Measurements from ENCODE around the gene SLC2A5.
"Not testable (repeated sequence)": the region's sequence is repeated elsewhere in the genome, so short reads cannot be mapped to it uniquely, and the experiment has no call there.

Gene SLC2A5

DNA sequence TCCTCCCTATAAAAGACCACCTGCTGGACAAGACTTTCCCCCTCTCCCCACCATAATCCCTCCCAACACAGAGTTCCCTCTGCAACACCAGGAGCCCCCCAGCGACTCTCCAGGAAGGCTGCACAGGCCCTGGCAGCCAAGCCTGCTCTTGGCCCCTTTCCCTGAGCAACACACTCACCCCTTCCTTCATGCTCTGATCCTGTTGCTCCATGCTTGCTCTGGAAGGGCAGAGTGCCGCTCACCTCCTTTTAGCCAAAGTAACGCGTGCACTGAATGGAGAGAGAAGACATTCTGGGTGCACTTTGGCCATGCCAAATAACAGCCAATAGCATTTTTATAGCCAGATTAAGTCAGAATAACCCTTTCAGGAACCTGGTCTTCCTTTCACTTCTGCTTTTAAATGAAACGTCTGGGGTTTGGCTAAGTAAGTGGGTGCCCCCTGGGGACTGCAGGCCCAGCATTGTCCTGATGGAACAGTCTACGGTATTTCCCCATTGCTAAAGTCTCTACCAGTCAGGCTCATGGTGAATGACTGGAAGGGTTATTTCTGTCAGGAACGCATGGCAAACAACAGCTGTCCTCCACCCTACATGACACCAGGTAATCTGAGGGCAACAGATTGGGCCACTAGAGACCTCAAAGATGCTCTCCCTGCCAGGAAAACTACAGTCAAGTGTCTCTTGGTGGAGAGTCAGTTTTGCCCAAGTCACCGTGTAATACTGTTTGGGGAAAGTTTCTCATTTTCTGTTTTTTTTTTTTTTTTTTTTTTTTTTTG, at the start of gene SLC2A5:
Gene SLC2A5, minus strand, starts transcription at position 310 of the 775 bp plus-strand sequence. Its CDS starts 99 bp downstream, at position 211.
- no peak for DNase-seq

- DNase-seq: no peak
These were observed 48.8 kb upstream of the SLC2A5 start for GRCh38 chr1:9118186-9118585.

- no peak for DNase-seq
These were observed 46.1 kb upstream of the SLC2A5 start for GRCh38 chr1:9115351-9116205.

DNA sequence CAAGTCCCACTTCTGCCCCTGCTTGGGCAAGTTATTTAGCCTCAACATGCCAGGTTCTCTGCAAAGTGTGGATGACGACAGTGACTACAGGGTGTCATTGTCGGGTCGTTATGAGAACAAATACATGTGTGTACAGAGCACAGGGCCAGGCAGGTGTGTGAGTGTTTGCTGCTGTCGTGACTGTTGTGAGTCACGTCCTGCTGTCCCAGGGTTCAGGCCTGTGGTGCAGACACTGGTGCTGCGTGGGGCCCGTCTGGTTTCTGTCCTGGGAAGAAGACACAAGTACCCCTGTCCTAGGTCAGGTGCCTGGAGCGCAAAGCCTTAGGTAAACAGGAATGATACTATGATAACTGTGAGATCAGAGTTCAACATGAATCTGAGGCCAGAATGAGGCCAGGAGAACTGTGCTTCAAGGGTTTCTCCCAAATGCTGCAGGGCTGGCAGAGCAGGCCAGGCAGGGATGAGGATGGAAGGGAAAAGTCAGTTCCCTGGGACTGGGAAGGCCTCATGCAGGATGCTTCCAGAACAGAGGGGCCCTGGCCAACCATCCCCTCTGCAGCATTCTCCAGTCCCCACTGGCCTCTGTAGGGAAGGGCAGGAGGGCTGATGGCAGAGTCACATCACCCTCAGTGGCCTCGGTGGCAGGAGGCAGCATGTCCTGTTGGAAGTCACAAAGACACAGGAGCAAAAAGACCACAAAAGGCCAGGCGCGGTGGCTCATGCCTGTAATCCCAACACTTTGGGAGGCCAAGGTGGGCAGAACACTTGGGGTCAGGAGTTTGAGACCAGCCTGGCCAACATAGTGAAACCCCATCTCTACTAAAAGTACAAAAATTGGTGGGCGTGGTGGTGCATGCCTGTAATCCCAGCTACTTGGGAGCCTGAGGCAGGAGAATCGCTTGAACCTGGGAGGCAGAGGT, 43.8 kb upstream of the SLC2A5 start:
- no peak for DNase-seq

DNA sequence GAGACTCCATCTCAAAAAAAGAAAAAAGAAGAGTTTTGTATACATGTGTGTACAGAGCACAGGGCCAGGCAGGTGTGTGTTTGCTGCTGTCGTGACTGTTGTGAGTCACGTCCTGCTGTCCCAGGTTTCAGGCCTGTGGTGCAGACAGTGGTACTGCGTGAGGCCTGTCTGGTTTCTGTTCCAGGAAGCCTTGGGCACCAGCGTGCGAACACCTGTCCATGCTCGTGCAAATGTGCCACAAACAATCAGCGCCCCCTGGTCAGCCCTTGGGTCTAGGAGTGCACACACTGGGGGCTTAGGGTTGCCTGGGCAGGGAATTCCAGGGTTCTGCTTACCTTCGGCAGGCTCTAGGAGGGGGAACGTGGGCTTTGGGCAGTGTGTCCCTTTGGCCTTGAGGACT, 42.5 kb upstream of the SLC2A5 start:
- DNase-seq: no peak

- no peak for DNase-seq
These were observed 41.9 kb upstream of the SLC2A5 start for GRCh38 chr1:9111357-9111691.

DNA sequence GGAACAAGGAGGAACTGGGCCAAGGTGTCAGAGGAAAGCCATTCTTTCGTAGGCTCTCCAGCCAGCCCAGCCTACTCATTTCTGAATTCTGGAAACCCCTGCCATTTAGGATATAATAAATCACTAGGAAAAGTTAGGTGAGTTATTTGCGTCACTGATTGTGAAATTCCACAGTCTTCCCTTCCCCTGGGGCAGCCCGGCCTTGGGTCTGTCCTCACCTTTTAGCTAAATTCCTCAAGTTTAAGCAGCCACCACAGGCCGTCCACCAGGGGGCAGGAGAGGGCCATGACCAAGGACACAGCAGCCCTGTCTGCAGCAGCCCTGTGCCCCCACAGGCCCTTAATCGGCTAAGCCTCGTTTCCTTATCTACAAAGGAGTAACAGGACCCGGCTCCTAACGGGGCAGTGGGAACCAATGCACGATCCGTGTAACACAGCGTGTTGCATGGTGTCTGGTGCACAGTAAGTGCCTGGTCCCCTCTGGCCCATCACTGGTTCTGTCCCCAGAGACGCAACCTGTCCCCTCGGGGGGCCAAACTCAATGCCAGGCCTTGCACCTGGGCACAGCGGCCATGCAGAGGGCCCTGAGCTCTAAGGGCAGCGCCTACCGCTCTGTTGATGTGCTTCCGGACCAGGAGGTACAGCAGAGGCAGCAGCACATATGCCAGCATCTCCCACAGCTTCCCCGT, 41.4 kb upstream of the SLC2A5 start:
- DNase-seq: peak; percentile 72

DNA sequence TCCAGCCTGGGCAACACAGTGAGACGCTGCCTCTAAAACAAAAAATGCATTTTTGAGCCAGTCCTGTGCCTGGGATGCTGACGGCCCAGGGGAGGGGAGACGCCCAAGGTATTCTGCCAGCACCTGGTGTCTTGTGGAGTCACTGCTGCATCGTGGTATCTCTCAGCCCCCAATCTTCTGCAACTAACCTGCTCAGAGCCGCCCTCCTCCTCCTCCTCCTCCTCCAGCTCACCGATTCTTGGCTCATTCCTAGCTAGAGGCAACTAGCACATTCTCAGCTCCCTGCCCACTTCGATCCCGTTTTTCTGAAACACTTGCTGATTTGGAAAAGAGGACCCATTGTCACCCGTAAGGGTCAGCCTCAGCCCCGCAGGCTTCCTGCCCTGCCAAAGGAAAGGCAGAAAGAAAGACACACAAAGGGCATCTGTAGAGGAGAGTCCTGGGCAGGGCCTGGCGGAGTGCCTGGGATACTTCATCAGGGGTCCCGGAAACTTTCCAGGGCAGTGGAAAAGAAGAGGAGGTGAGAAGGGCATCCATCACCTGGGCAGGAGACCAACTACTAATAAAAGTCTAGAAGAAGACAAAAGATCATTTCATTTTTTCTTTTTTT, 38.7 kb upstream of the SLC2A5 start:
- DNase-seq: no peak

- no peak for DNase-seq
These were observed 37.7 kb upstream of the SLC2A5 start for GRCh38 chr1:9107136-9107535.

GRCh38 chr1:9106286-9106685, 36.9 kb upstream of the SLC2A5 start:
- no peak for DNase-seq

- no peak for DNase-seq
These were observed 36.0 kb upstream of the SLC2A5 start for GRCh38 chr1:9105336-9105867.

DNA sequence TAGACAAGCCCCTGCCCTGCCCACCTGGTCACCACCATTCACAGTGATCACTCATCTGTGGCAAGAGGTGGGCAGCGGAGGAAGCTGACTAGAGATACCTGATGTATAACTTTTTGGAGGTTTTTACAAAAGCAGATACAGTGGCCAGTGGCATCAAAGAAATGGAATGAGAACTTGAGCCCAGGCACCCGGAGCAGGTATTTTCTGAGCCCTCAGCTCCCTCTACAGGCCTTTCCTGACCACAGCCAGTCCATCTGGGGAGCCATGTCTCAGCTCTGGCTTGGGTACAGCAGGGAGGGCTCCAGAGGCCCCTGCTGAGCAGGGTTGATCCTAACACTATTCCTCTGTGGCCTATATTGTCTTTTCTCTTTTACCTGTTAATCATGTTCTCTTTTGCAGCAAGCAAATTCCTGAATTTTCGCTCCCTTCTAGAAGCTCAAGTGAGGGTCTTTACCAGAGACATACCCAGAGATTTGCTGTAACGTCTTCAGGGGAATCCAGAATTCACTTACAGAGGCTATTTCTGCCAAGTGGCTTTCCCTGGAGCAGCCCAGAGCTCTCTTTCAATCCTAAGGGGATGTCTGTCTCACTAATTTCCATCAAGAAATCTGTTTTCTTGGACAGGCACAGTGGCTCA, 32.2 kb upstream of the SLC2A5 start:
- DNase-seq: no peak

DNA sequence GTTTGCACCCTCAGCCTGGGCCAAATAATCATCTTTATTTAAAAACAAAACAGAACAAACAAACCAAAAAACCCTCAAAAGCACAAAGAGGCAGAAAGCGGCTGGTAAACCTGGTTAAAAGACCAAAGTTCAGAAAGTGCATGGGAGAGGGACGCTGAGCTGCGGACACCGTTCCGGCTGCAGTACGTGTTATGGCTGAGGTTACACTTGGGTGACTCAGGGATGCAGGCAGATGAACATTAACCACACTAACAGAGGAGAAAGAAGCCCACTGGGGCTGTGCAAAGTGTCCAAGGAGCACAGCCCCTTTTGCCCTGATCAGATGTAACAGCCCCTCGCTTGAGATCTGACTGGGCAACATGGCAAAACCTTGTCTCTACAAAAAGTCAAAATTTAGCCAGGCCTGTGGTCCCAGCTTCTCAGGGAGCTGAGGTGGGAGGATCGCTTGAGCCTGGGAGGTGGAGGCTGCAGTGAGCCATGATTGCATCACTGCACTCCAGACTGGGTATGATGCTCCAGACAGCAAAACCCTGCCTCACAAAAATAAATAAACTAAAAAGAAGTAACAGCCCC, 31.1 kb upstream of the SLC2A5 start:
- DNase-seq: no peak

GRCh38 chr1:9099555-9099954, 30.1 kb upstream of the SLC2A5 start:
- DNase-seq: no peak

- no peak for DNase-seq
These were observed 28.7 kb upstream of the SLC2A5 start for GRCh38 chr1:9097947-9098705.

GRCh38 chr1:9095818-9096217, 26.4 kb upstream of the SLC2A5 start:
- no peak for DNase-seq

- DNase-seq: not testable (repeated sequence)
These were observed 24.7 kb upstream of the SLC2A5 start for GRCh38 chr1:9093996-9094595.

- DNase-seq: no peak
These were observed 24.1 kb upstream of the SLC2A5 start for GRCh38 chr1:9093581-9093980.

GRCh38 chr1:9093091-9093490, 23.7 kb upstream of the SLC2A5 start:
- no peak for DNase-seq

GRCh38 chr1:9088807-9089206, 19.4 kb upstream of the SLC2A5 start:
- no peak for DNase-seq

All from CD4-positive, alpha-beta T cell treated with Interleukin-4 for 4 hours (primary cell).